Ovary (tissue), 9 donors: Measurements from ENCODE around the gene SLC16A10. TPM values are rescaled to one million over a fixed set of nuclear protein-coding genes. Genes with fewer than 3 reads are reported as not detected.
"Not testable (repeated sequence)": the region's sequence is repeated elsewhere in the genome, so short reads cannot be mapped to it uniquely, and the experiment has no call there.

Experiments
- DNase-seq, 5 donors: peaks; one replicate each; pipeline ENCODE4 v3.0.0-alpha.2; 2019 to 2020
- H3K27ac ChIP-seq, 2 donors: fragments of 200-600 bp; one replicate each; pipeline versions ENCODE4 v1.5.1 to v1.8.0; 2019 to 2022
- H3K27me3 ChIP-seq: fragments of 200-600 bp; one replicate; pipeline ENCODE4 v1.8.0; 2022
- H3K36me3 ChIP-seq: fragments of 200-600 bp; sonication (generic); one replicate; pipeline ENCODE4 v1.5.1; 2019
- H3K4me1 ChIP-seq: one replicate; pipeline ENCODE4 v1.8.1; 2013; ENCODE audit warnings: mild to moderate bottlenecking, moderate library complexity; ENCODE audit not compliant: insufficient read depth
- H3K4me3 ChIP-seq: fragments of 200-600 bp; sonication (generic); one replicate; pipeline ENCODE4 v1.5.1; 2017
- H3K9me3 ChIP-seq, 2 donors: fragments of 200-600 bp in 1 of 2; sonication (generic) in 1 of 2; one replicate each; pipeline versions ENCODE4 v1.5.1 to v1.8.1; 2013 to 2019; ENCODE audit warnings: mild to moderate bottlenecking in 1 of 2, moderate library complexity in 1 of 2
- CTCF ChIP-seq, 3 donors: fragments of 450-650 bp in 2 of 3; fragments of 200-600 bp in 1 of 3; IDR thresholded peaks; one replicate each; pipeline versions ENCODE4 v1.5.1 to v1.8.0; 2016 to 2022; ENCODE audit warnings: antibody characterized with exemption in 3 of 3, mild to moderate bottlenecking in 1 of 3
- EP300 ChIP-seq: sonication (generic); formaldehyde crosslinking; IDR thresholded peaks from one replicate; pipeline ENCODE4 v1.6.1; 2017; ENCODE audit warnings: antibody characterized with exemption
- POLR2A ChIP-seq: fragments of 450-650 bp; IDR thresholded peaks from one replicate; pipeline ENCODE4 v1.6.1; 2017; ENCODE audit warnings: antibody characterized with exemption, mild to moderate bottlenecking, moderate library complexity
- WGBS, 3 donors: extraction: QIAGEN DNeasy Blood & Tissue Kit in 1 of 3; methylation state at CpG; one replicate each; pipeline versions ENCODE4 v1.1.5 to v1.1.7; 2013 to 2017; 5-methylcytosine and 5-hydroxymethylcytosine counted together
- intact Hi-C, 4 donors: fragments of 100-400 bp; cut with DNase I; formaldehyde crosslinking; loops; one replicate each; pipeline versions ENCODE4 v1.11.0 to v1.15.1; 2022 to 2023
- polyA plus RNA-seq, 2 donors: library from polyadenylated mRNA; stranded (reverse); fragments of 200-250 nt in 1 of 2; fragments of 350-450 nt in 1 of 2; fragmentation: Illumina TruSeq in 1 of 2; extraction: RNeasy Lipid Tissue Mini Kit (QIAGEN cat#74804) in 1 of 2; gene quantifications; one replicate each; pipeline ENCODE4 v1.2.3, GENCODE V29; 2013 to 2014
- total RNA-seq, 7 donors: library from RNA; depleted of rRNA in 2 of 7; stranded (reverse); fragments of >200 nt in 2 of 7; fragmentation: NEBNext Ultra II Directional in 3 of 7; extraction: Animal tissue kit (Norgen Biotek cat#: 25700) in 3 of 7; gene quantifications; one replicate each; pipeline versions ENCODE4 v1.1.0 to v1.2.4, GENCODE V29; 2016 to 2023
- donor health status: DM: no; HTN: no; CAD: no; lungs with moderate emphysema.
- donor health status: DM: no; HTN: no; CAD: no.
- donor health status: Bipolar disorder and iron deficiency.
- donor health status: DM: yes; HTN: yes; CAD: no.
- donor health status: DM: no; HTN: no; CAD: no.
- donor health status: DM: yes; HTN: yes; CAD: no.

SLC16A10 gene
- total and polyA plus RNA-seq, 9 donors: 0.80 to 10.8 (median 4.0) TPM

- H3K4me3 ChIP-seq: no peak overlapping the region
- DNase-seq: no peak
- no peaks in the 10 kb centered on the region for H3K36me3 ChIP-seq
- H3K27ac ChIP-seq: no peak overlapping the region
- 70 to 76% (median 75%) methylated on average over 7 of the region's 7 CpGs for WGBS, 3 donors
- H3K27me3 ChIP-seq: no peaks in the 10 kb centered on the region
- no peaks in the 10 kb centered on the region for H3K4me1 ChIP-seq
- TF ChIP-seq EP300: no peak
- no peak for TF ChIP-seq CTCF (IDR thresholded peaks at IDR 0.05)
- no peak for TF ChIP-seq POLR2A
- intact Hi-C loops: no loop called here
- no peaks in the 10 kb centered on the region for H3K9me3 ChIP-seq
Observed at GRCh38 chr6:111122458-111123286, 35.4 kb downstream of the SLC16A10 start.

- no peak for DNase-seq
- no peaks in the 10 kb centered on the region for H3K36me3 ChIP-seq
- no peak overlapping the region for H3K4me3 ChIP-seq
- H3K27ac ChIP-seq: no peak overlapping the region
- TF ChIP-seq CTCF (IDR thresholded peaks at IDR 0.05) (no peak), POLR2A (no peak), EP300 (no peak)
- no peaks in the 10 kb centered on the region for H3K4me1 ChIP-seq
- no peaks in the 10 kb centered on the region for H3K27me3 ChIP-seq
- WGBS, 3 donors: 78 to 83% (median 81%) methylated on average over 4 of the region's 4 CpGs
- H3K9me3 ChIP-seq: no peaks in the 10 kb centered on the region
- intact Hi-C loops: no loop called here
Observed at GRCh38 chr6:111124406-111124805, 37.1 kb downstream of the SLC16A10 start.

GRCh38 chr6:111129013-111129412 is 41.7 kb downstream of the SLC16A10 start:
- TF ChIP-seq EP300 (no peak), CTCF (IDR thresholded peaks at IDR 0.05) (no peak), POLR2A (no peak)
- Histone ChIP-seq H3K36me3 (no peaks in the 10 kb centered on the region), H3K4me1 (no peaks in the 10 kb centered on the region), H3K9me3 (no peaks in the 10 kb centered on the region), H3K27me3 (no peaks in the 10 kb centered on the region), H3K27ac (no peak overlapping the region), H3K4me3 (no peak overlapping the region)
- intact Hi-C loops: no loop called here
- 7 to 27% (median 24%) methylated on average over 1 of the region's 1 CpG for WGBS, 3 donors
- peak; percentile 24 to 71 (median 51) for DNase-seq

- H3K4me3 ChIP-seq, H3K36me3 ChIP-seq, DNase-seq, H3K9me3 ChIP-seq, intact Hi-C loops, H3K27me3 ChIP-seq, H3K4me1 ChIP-seq, H3K27ac ChIP-seq: not testable (repeated sequence)
- 95 to 98% (median 97%) methylated on average over 11 of the region's 11 CpGs for WGBS, 3 donors
Observed at GRCh38 chr6:111131018-111131417, 43.7 kb downstream of the SLC16A10 start.

GRCh38 chr6:111132669-111133068 is 45.4 kb downstream of the SLC16A10 start:
- intact Hi-C loops: not testable (repeated sequence)
- WGBS, 3 donors: 60 to 78% (median 71%) methylated on average over 2 of the region's 2 CpGs

GRCh38 chr6:111134236-111134869 is 47.0 kb downstream of the SLC16A10 start:
- H3K27me3 ChIP-seq, intact Hi-C loops, DNase-seq, H3K36me3 ChIP-seq, H3K9me3 ChIP-seq, H3K27ac ChIP-seq, H3K4me3 ChIP-seq, H3K4me1 ChIP-seq: not testable (repeated sequence)
- WGBS, 3 donors: 80 to 83% (median 81%) methylated on average over 6 of the region's 6 CpGs

More at GRCh38 chr6:111132669-111133068, 45.4 kb downstream of the SLC16A10 start:
- H3K4me3 ChIP-seq, H3K9me3 ChIP-seq, H3K36me3 ChIP-seq, H3K27ac ChIP-seq, H3K27me3 ChIP-seq, DNase-seq, H3K4me1 ChIP-seq: not testable (repeated sequence)

- H3K27me3 ChIP-seq, DNase-seq, H3K4me1 ChIP-seq, H3K27ac ChIP-seq, H3K9me3 ChIP-seq, H3K36me3 ChIP-seq, intact Hi-C loops, H3K4me3 ChIP-seq: not testable (repeated sequence)
- WGBS, 3 donors: 80 to 81% (median 80%) methylated on average over 14 of the region's 14 CpGs
Observed at GRCh38 chr6:111137489-111138093, 50.3 kb downstream of the SLC16A10 start.
